PC-3 (cell line): ENCODE data around the gene SCGB1A1.

Experiments used
- EZH2 ChIP-seq: fragments of 300-600 bp; sonication (generic); IDR thresholded peaks from one replicate; pipeline ENCODE4 v1.6.1; 2017; ENCODE audit warnings: antibody characterized with exemption, mild to moderate bottlenecking, low read length; ENCODE audit not compliant: unreplicated experiment
- EZH2phosphoT487 ChIP-seq: fragments of 300-600 bp; sonication (generic); IDR thresholded peaks from 2 replicates; pipeline ENCODE4 v1.6.1; 2018; ENCODE audit warnings: mild to moderate bottlenecking, antibody characterized with exemption, low read length, borderline replicate concordance
- TF ChIP-seq, protein P1 (sequence below): fragments of 300-600 bp; sonication (generic); conservative IDR thresholded peaks from 2 replicates; pipeline ENCODE4 v1.5.1; 2017; ENCODE audit warnings: antibody characterized with exemption, low read depth, mild to moderate bottlenecking, low read length

DNA sequence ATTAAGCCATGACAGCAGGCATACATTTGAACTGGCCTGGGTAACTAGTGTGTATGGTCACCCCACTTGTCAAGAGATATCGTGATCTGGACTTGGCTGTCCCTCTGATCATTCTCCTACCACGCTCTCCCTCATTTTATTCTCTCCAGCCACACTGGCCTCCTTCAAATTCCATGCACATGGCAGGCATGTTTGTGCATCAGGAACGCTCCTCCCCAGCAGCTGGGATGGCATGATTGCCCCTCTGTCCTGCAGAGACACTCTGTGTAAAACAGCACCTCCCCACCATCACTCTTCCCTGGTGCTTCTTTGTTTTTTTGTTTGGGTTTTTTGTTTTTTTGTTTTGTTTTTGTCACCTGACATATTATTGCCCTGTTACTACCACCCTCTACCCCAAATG is 31.5 kb upstream of the SCGB1A1 start:
- TF ChIP-seq EZH2 (no peak), EZH2phosphoT487 (no peak)
- TF ChIP-seq, protein P1, sequence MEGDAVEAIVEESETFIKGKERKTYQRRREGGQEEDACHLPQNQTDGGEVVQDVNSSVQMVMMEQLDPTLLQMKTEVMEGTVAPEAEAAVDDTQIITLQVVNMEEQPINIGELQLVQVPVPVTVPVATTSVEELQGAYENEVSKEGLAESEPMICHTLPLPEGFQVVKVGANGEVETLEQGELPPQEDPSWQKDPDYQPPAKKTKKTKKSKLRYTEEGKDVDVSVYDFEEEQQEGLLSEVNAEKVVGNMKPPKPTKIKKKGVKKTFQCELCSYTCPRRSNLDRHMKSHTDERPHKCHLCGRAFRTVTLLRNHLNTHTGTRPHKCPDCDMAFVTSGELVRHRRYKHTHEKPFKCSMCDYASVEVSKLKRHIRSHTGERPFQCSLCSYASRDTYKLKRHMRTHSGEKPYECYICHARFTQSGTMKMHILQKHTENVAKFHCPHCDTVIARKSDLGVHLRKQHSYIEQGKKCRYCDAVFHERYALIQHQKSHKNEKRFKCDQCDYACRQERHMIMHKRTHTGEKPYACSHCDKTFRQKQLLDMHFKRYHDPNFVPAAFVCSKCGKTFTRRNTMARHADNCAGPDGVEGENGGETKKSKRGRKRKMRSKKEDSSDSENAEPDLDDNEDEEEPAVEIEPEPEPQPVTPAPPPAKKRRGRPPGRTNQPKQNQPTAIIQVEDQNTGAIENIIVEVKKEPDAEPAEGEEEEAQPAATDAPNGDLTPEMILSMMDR, result no peak
